AG09309 (cell line): ENCODE measurements around the gene CNGB1.
A peak's percentile ranks its signal among the peaks of the same experiment; 100 is the strongest.
"Not testable (repeated sequence)": the region's sequence is repeated elsewhere in the genome, so short reads cannot be mapped to it uniquely, and the experiment has no call there.

Experiments used
- DNase-seq: peaks from one replicate; pipeline ENCODE4 v3.0.0-alpha.2; 2010; ENCODE audit warnings: low read depth
- H3K4me3 ChIP-seq: 2 replicates; pipeline ENCODE4 v1.5.1; 2011; ENCODE audit warnings: mild to moderate bottlenecking, low read depth, low read length, moderate library complexity; ENCODE audit not compliant: control insufficient read depth
- CTCF ChIP-seq: IDR thresholded peaks from 2 replicates; pipeline ENCODE4 v1.5.1; 2011; ENCODE audit warnings: mild to moderate bottlenecking, low read depth, low read length, inconsistent platforms; ENCODE audit not compliant: insufficient read depth, control insufficient read depth; ENCODE audit errors: missing control alignments

CNGB1 gene

GRCh38 chr16:57979006-57979585 lies 8.2 kb upstream of the CNGB1 start:
- no peak for TF ChIP-seq CTCF
- H3K4me3 ChIP-seq: no peak overlapping the region
- no peak for DNase-seq

- H3K4me3 ChIP-seq, DNase-seq: not testable (repeated sequence)
These were observed 7.1 kb upstream of the CNGB1 start for GRCh38 chr16:57978070-57978465.

GRCh38 chr16:57977418-57978069 lies 6.6 kb upstream of the CNGB1 start:
- TF ChIP-seq CTCF: peak; percentile 26
- no peak for DNase-seq
- no peak overlapping the region for H3K4me3 ChIP-seq

GRCh38 chr16:57976331-57976796 lies 5.4 kb upstream of the CNGB1 start:
- no peak overlapping the region for H3K4me3 ChIP-seq
- TF ChIP-seq CTCF: no peak
- no peak for DNase-seq

GRCh38 chr16:57972306-57972705 lies 1.4 kb upstream of the CNGB1 start:
- no peak for TF ChIP-seq CTCF
- no peak for DNase-seq
- no peak overlapping the region for H3K4me3 ChIP-seq

- no peak for TF ChIP-seq CTCF
- no peak overlapping the region for H3K4me3 ChIP-seq
- DNase-seq: no peak
These were observed 920 bp upstream of the CNGB1 start for GRCh38 chr16:57971848-57972247.

GRCh38 chr16:57970319-57970718 lies 609 bp downstream of the CNGB1 start:
- no peak overlapping the region for H3K4me3 ChIP-seq
- no peak for DNase-seq
- no peak for TF ChIP-seq CTCF
